ENCODE results near the gene IL32.
A peak's percentile ranks its signal among the peaks of the same experiment; 100 is the strongest.

The IL32 gene

DNA sequence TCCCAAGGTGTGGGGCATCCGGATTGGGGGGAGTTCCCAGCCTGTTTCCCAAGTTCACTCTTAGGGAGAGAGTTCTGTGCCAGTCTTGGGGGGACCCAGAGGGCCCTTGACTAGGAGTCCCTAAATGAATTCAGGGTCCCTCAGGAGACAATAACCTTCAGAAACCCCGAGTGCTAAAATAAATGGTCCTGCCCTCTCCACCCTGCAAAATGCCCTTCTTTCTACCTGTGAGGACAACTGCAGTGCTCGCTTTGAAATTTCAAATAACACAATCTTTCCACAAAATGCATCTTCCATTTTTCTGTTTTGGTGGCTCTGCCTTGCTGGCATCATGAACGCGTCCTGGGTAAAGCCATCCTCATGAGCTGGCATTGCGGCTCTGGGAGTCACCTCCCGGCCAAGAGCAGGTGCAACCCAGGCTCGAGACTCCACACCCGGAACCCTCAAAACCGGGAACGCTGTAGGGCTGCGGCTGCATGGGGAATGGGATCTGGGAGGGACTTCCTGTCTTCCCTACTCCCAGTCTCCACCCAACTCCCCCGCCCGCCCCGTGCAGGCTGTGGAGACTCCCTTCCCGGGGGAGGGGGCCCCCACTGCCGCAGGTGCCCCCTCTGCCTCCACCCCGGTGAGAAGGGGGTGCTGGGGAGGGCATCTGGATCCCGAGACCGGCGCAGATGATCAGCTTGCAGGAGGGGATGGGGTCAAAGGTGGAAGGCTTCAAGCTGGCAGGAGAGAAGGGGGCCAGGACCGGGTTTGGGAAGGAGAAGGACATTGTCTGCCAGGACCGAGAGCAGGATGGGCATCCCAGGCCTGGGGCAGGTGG is 46.8 kb downstream of the IL32 start, which contains the start of gene ZNF205 (continued):
- TF ChIP-seq PRDM4 (tag by site-specific recombination; IDR thresholded peaks at IDR 0.05) (peak; percentile 50; the same call in 1 of the 2 replicates), ELK4 (IDR thresholded peaks at IDR 0.05; ENCODE audit: borderline replicate concordance, low read depth, low read length) (no peak), ZNF768 (tag by site-specific recombination; IDR thresholded peaks at IDR 0.05) (no peak), KLF7 (tag by site-specific recombination; IDR thresholded peaks at IDR 0.05; ENCODE audit: borderline replicate concordance) (peak; percentile 83; the same call in 1 of the 2 replicates), ZNF555 (tag by site-specific recombination; conservative IDR thresholded peaks at IDR 0.05) (no peak), BCL6B (tag by site-specific recombination; IDR thresholded peaks at IDR 0.05) (no peak), ZNF623 (tag by site-specific recombination; IDR thresholded peaks at IDR 0.05) (no peak), PATZ1 (tag by site-specific recombination; IDR thresholded peaks at IDR 0.05) (peak; percentile 98), ZNF341 (tag by site-specific recombination; IDR thresholded peaks at IDR 0.05; ENCODE audit: low read depth) (peak; percentile 43), ZNF670 (tag by site-specific recombination; IDR thresholded peaks at IDR 0.05; ENCODE audit: low read depth) (no peak), ZNF521 (tag by site-specific recombination; IDR thresholded peaks at IDR 0.05) (no peak), YY1 (tag by site-specific recombination; IDR thresholded peaks at IDR 0.05) (peak; percentile 57)
- TF ChIP-seq, protein P1, sequence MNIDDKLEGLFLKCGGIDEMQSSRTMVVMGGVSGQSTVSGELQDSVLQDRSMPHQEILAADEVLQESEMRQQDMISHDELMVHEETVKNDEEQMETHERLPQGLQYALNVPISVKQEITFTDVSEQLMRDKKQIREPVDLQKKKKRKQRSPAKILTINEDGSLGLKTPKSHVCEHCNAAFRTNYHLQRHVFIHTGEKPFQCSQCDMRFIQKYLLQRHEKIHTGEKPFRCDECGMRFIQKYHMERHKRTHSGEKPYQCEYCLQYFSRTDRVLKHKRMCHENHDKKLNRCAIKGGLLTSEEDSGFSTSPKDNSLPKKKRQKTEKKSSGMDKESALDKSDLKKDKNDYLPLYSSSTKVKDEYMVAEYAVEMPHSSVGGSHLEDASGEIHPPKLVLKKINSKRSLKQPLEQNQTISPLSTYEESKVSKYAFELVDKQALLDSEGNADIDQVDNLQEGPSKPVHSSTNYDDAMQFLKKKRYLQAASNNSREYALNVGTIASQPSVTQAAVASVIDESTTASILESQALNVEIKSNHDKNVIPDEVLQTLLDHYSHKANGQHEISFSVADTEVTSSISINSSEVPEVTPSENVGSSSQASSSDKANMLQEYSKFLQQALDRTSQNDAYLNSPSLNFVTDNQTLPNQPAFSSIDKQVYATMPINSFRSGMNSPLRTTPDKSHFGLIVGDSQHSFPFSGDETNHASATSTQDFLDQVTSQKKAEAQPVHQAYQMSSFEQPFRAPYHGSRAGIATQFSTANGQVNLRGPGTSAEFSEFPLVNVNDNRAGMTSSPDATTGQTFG (tag by site-specific recombination; IDR thresholded peaks at IDR 0.05; ENCODE audit: borderline replicate concordance): no peak
- TF ChIP-seq, protein P2, sequence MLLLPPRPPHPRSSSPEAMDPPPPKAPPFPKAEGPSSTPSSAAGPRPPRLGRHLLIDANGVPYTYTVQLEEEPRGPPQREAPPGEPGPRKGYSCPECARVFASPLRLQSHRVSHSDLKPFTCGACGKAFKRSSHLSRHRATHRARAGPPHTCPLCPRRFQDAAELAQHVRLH (tag by site-specific recombination; IDR thresholded peaks at IDR 0.05): peak; percentile 78; the same call in 1 of the 2 replicates
- TF ChIP-seq, protein P3, sequence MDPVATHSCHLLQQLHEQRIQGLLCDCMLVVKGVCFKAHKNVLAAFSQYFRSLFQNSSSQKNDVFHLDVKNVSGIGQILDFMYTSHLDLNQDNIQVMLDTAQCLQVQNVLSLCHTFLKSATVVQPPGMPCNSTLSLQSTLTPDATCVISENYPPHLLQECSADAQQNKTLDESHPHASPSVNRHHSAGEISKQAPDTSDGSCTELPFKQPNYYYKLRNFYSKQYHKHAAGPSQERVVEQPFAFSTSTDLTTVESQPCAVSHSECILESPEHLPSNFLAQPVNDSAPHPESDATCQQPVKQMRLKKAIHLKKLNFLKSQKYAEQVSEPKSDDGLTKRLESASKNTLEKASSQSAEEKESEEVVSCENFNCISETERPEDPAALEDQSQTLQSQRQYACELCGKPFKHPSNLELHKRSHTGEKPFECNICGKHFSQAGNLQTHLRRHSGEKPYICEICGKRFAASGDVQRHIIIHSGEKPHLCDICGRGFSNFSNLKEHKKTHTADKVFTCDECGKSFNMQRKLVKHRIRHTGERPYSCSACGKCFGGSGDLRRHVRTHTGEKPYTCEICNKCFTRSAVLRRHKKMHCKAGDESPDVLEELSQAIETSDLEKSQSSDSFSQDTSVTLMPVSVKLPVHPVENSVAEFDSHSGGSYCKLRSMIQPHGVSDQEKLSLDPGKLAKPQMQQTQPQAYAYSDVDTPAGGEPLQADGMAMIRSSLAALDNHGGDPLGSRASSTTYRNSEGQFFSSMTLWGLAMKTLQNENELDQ (tag by site-specific recombination; IDR thresholded peaks at IDR 0.05; ENCODE audit: low read depth): no peak
- TF ChIP-seq, protein P4, sequence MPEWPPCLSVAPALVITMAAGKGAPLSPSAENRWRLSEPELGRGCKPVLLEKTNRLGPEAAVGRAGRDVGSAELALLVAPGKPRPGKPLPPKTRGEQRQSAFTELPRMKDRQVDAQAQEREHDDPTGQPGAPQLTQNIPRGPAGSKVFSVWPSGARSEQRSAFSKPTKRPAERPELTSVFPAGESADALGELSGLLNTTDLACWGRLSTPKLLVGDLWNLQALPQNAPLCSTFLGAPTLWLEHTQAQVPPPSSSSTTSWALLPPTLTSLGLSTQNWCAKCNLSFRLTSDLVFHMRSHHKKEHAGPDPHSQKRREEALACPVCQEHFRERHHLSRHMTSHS (tag by site-specific recombination; IDR thresholded peaks at IDR 0.05): no peak
- TF ChIP-seq, protein P5, sequence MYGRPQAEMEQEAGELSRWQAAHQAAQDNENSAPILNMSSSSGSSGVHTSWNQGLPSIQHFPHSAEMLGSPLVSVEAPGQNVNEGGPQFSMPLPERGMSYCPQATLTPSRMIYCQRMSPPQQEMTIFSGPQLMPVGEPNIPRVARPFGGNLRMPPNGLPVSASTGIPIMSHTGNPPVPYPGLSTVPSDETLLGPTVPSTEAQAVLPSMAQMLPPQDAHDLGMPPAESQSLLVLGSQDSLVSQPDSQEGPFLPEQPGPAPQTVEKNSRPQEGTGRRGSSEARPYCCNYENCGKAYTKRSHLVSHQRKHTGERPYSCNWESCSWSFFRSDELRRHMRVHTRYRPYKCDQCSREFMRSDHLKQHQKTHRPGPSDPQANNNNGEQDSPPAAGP (tag by site-specific recombination; IDR thresholded peaks at IDR 0.05): peak; percentile 91

Measured in HEK293 (cell line).